Body of pancreas (tissue), 4 donors: ENCODE results near the gene WDR73.

Source experiments
- CTCF ChIP-seq, 7 experiments: fragments of 450-650 bp in 4 of 7; fragments of 200-600 bp in 3 of 7; sonication (generic) in 3 of 7; IDR thresholded peaks; one replicate each; pipeline ENCODE4 v1.5.1; 2016 to 2019; ENCODE audit warnings: antibody characterized with exemption in 7 of 7
- POLR2A ChIP-seq, 3 donors: fragments of 450-650 bp; IDR thresholded peaks; one replicate each; pipeline ENCODE4 v1.6.1; 2016; ENCODE audit warnings: antibody characterized with exemption in 3 of 3, mild to moderate bottlenecking in 2 of 3

GRCh38 chr15:84659904-84660781, 6.1 kb upstream of the WDR73 start:
- TF ChIP-seq CTCF (IDR thresholded peaks at IDR 0.05) (no peak), POLR2A (IDR thresholded peaks at IDR 0.05) (no peak)
